Measurements from ENCODE around the gene PEAR1. TPM values are rescaled to one million over a fixed set of nuclear protein-coding genes. Genes with fewer than 3 reads are reported as not detected.

PEAR1 gene
- total and polyA plus RNA-seq, 2 of the 8 experiments (the other 6 are each of a cell fraction or from before 2014, with no cell fraction given), result 0.63 to 0.71 TPM

DNA sequence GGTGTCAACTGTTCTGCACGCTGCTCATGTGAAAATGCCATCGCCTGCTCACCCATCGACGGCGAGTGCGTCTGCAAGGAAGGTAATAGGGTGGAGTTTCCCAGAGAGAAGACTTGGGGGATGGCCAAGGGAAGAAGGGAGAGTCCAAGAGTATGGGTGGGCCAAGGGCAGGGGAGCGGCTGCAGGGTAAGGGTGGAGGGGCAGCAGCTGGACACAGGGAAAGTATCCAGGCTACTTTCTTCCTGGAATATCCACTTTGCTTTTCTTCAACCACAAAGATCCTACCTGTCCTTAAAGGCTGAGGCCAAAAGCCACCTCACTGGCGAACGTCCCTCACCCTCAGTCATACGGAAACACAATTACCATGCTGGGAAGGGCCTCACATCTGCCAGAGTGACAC lies 15.4 kb downstream of the PEAR1 start:
- Histone ChIP-seq H3K14ac (ENCODE audit: insufficient read length) (no peak overlapping the region), H4K91ac (replicated peaks; ENCODE audit: insufficient read length, low read length) (peak overlapping the region; percentile 65), H3K23ac (ENCODE audit: insufficient read length) (no peak overlapping the region), H3K23me2 (ENCODE audit: low read depth, low read length) (peaks cover 3% of the 10 kb centered on the region; the same call in 1 of the 2 replicates), H2BK120ac (replicated peaks; ENCODE audit: low read depth, low read length) (no peak overlapping the region), H3K79me1 (ENCODE audit: low read depth, low read length) (no peaks in the 10 kb centered on the region), H3K4ac (replicated peaks; ENCODE audit: insufficient read length, low read depth, low read length) (no peak overlapping the region), H3K18ac (ENCODE audit: extremely low read depth, low read length) (no peak overlapping the region), H2BK20ac (ENCODE audit: low read length) (no peak overlapping the region), H3K4me3 (ENCODE audit: extremely low read depth in 1 of 4, insufficient read depth in 2 of 4, low read depth in 3 of 4, low read length in 4 of 4) (no peak overlapping the region), H2BK15ac (ENCODE audit: low read length) (peak overlapping the region; percentile 40; the same call in 1 of the 2 replicates), H4K8ac (ENCODE audit: extremely low read depth, insufficient read depth, low read length) (no peak overlapping the region; the same call in 1 of the 2 replicates), H2BK5ac (ENCODE audit: low read depth, low read length) (no peak overlapping the region), H3K4me2 (ENCODE audit: insufficient read depth in 1 of 2, low read depth in 2 of 2, low read length in 2 of 2) (no peak overlapping the region), H4K5ac (ENCODE audit: insufficient read length, low read depth, low read length) (no peak overlapping the region), H2AFZ (ENCODE audit: low read length) (no peak overlapping the region), H3K9ac (replicated peaks in 1 of 4; ENCODE audit: extremely low read depth in 1 of 4, low read depth in 3 of 4, low read length in 3 of 4) (no peak overlapping the region), H2BK12ac (ENCODE audit: low read depth, low read length) (no peak overlapping the region), H3K27ac (ENCODE audit: low read depth, low read length) (no peak overlapping the region), H3K9me3 (ENCODE audit: insufficient read depth in 2 of 2, low read depth in 1 of 2, low read length in 1 of 2) (peaks cover 0 to 4% of the 10 kb centered on the region in 2 experiments; a peak in 1 of 4 replicates), H3K79me2 (ENCODE audit: control insufficient read depth in 1 of 2, insufficient read depth in 2 of 2, low read length in 2 of 2) (no peaks in the 10 kb centered on the region), H3K36me3 (ENCODE audit: control insufficient read depth in 2 of 4, insufficient read depth in 4 of 4, low read length in 3 of 4) (no peaks in the 10 kb centered on the region), H4K20me1 (replicated peaks in 1 of 2; ENCODE audit: control insufficient read depth in 1 of 2, insufficient read depth in 2 of 2, low read length in 2 of 2) (peaks cover 0 to 6% of the 10 kb centered on the region in 2 experiments), H3K27me3 (replicated peaks in 1 of 4; ENCODE audit: control insufficient read depth in 3 of 4, extremely low read depth in 1 of 4, insufficient read depth in 3 of 4, low read length in 3 of 4) (peaks cover 0 to 15% (median 10%) of the 10 kb centered on the region in 4 experiments; a peak in 6 of 7 replicates), H2AK5ac (ENCODE audit: low read depth, low read length) (no peak overlapping the region), H3K4me1 (replicated peaks in 1 of 4; ENCODE audit: control insufficient read depth in 3 of 4, insufficient read depth in 4 of 4, low read length in 3 of 4) (peaks cover 2 to 11% (median 10%) of the 10 kb centered on the region in 4 experiments), H3K56ac (replicated peaks; ENCODE audit: insufficient read length, low read depth, low read length) (no peak overlapping the region)
- DNase-seq (ENCODE audit: low read depth in 1 of 2, low spot score in 2 of 2) (no peak), FAIRE-seq (no peak)
- ChIA-PET CTCF (ENCODE audit: partially characterized antibody) (interaction anchor here (0.7 to 4.5 kb wide), 11 partner anchors 8 to 220 kb away, joined by 3 to 73 read pairs (median 5); partner anchors contain the start of gene NTRK1), POLR2A (ENCODE audit: partially characterized antibody) (no interaction called here)
- 88% methylated on average over 9 of the region's 10 CpGs; no CpG with 5 or more reads in 1 of the 2 experiments for WGBS, 2 experiments (ENCODE audit: extremely low coverage in 1 of 2, insufficient coverage in 1 of 2, insufficient read length in 1 of 2, insufficient replicate concordance in 2 of 2, low coverage in 1 of 2, low lambda C conversion rate in 2 of 2, missing lambda C conversion rate in 1 of 2)
- TF ChIP-seq CREB1 (IDR thresholded peaks at IDR 0.05), result no peak
- TF ChIP-seq POU5F1 (IDR thresholded peaks at IDR 0.05; ENCODE audit: low read depth, low read length), result no peak
- TF ChIP-seq HDAC6 (IDR thresholded peaks at IDR 0.05; ENCODE audit: low read depth, low read length), result no peak
- TF ChIP-seq, protein P1, sequence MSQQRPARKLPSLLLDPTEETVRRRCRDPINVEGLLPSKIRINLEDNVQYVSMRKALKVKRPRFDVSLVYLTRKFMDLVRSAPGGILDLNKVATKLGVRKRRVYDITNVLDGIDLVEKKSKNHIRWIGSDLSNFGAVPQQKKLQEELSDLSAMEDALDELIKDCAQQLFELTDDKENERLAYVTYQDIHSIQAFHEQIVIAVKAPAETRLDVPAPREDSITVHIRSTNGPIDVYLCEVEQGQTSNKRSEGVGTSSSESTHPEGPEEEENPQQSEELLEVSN (IDR thresholded peaks at IDR 0.05), result no peak
- TF ChIP-seq HDAC2 (IDR thresholded peaks at IDR 0.05; ENCODE audit: borderline replicate concordance in 1 of 2, low read depth in 2 of 2, low read length in 2 of 2), result no peak
- no peak for TF ChIP-seq KDM1A (IDR thresholded peaks at IDR 0.05; ENCODE audit: borderline replicate concordance, low read length)
- no peak for TF ChIP-seq JUND (IDR thresholded peaks at IDR 0.05; ENCODE audit: low read length)
- TF ChIP-seq, protein P2, sequence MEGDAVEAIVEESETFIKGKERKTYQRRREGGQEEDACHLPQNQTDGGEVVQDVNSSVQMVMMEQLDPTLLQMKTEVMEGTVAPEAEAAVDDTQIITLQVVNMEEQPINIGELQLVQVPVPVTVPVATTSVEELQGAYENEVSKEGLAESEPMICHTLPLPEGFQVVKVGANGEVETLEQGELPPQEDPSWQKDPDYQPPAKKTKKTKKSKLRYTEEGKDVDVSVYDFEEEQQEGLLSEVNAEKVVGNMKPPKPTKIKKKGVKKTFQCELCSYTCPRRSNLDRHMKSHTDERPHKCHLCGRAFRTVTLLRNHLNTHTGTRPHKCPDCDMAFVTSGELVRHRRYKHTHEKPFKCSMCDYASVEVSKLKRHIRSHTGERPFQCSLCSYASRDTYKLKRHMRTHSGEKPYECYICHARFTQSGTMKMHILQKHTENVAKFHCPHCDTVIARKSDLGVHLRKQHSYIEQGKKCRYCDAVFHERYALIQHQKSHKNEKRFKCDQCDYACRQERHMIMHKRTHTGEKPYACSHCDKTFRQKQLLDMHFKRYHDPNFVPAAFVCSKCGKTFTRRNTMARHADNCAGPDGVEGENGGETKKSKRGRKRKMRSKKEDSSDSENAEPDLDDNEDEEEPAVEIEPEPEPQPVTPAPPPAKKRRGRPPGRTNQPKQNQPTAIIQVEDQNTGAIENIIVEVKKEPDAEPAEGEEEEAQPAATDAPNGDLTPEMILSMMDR (IDR thresholded peaks at IDR 0.05; ENCODE audit: control extremely low read depth in 1 of 3, insufficient read depth in 1 of 3, low read depth in 1 of 3, low read length in 3 of 3), result no peak
- no peak for TF ChIP-seq RAD21 (IDR thresholded peaks at IDR 0.05 in 1 of 2, conservative IDR thresholded peaks at IDR 0.05 in 1 of 2; ENCODE audit: low read depth in 2 of 2, low read length in 2 of 2)
- no peak for TF ChIP-seq SUZ12 (IDR thresholded peaks at IDR 0.05; ENCODE audit: low read length)
